GM12892 (cell line): ENCODE data around the gene CNTNAP2.

ENCODE experiments used
- POLR2A ChIP-seq: IDR thresholded peaks from 2 replicates; pipeline ENCODE4 v1.6.1; 2011; ENCODE audit warnings: low read depth, low read length, control low read depth
- POLR2AphosphoS5 ChIP-seq: IDR thresholded peaks from 2 replicates; pipeline ENCODE4 v1.6.1; 2011; ENCODE audit warnings: low read depth, low read length, control low read depth

DNA sequence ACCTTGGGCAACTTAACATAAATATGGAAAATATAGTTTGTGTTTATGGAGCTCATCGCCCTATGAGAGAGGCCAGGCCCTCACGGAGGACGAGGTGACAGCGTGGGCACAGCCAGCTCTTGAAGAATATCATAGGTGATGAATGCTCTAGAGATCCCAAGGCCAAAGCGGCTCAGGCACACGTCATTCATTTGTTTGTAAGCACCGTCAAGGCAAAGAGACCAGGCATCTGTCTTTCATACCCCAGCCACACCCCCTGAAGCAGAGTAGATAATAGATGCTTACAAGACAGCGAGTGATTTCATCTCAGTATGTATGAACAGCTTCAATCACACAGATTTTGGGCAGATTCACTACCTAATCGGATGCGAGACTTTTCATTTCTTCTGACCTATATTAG lies 2231.9 kb downstream of the CNTNAP2 start:
- no peak for TF ChIP-seq POLR2A
- no peak for TF ChIP-seq POLR2AphosphoS5
